NCI-H1048 (cell line): ENCODE measurements around the gene LYPD1.

Experiments used
- DNase-seq: peaks from one replicate; lab custom pipeline; 2025; lab: John Stamatoyannopoulos, UW

Gene LYPD1

DNA sequence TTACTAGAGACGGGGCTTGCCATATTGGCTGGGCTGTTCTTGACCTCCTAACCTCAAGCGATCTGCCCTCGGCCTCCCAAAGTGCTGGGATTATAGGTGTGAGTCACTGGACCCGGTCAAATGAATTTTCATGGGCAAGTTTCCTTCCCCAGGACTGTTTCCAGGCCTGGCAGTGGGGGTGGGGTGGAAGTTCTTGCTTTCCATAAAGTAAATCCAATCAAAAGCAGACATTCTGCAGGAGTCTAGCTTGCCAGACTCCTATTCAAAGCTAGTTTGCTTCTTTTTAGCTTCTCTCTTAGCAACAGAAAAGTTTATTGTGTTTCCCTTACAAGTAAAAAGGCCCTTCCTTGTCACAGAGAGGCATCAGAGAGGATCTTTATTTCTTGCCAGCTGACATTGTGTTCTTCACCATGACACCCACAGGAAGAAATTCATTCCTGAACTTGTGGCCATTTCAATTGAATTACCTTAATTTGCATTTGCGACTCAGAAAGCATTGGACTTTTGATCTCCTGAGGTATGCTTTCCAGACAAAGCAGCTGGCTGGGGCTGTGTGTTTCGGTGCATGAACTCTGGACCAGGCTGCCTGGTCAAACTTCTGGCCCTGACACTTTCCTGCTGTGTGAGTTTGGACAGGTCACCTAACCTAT lies 37.9 kb downstream of the LYPD1 start:
- no peak for DNase-seq

DNA sequence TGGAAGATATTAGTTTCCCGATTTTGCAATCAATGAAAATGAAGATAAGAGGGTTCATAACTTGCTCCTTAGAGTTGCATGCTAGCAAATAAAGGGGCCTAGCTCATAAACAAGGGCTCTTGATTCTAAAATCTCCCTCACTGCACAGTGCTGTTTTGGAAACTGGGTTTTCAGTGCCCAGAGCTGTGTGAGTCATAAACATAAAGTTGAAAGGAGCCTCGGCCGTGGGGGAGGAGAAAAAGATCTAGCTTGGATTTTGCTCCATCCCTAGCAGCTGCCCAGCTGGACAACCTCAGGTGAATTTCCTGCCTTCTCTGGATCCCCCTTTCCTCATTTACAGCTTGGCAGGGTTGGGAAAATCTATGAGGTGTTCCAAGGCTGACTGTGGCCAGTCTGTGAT lies 42.5 kb downstream of the LYPD1 start:
- DNase-seq: no peak

DNA sequence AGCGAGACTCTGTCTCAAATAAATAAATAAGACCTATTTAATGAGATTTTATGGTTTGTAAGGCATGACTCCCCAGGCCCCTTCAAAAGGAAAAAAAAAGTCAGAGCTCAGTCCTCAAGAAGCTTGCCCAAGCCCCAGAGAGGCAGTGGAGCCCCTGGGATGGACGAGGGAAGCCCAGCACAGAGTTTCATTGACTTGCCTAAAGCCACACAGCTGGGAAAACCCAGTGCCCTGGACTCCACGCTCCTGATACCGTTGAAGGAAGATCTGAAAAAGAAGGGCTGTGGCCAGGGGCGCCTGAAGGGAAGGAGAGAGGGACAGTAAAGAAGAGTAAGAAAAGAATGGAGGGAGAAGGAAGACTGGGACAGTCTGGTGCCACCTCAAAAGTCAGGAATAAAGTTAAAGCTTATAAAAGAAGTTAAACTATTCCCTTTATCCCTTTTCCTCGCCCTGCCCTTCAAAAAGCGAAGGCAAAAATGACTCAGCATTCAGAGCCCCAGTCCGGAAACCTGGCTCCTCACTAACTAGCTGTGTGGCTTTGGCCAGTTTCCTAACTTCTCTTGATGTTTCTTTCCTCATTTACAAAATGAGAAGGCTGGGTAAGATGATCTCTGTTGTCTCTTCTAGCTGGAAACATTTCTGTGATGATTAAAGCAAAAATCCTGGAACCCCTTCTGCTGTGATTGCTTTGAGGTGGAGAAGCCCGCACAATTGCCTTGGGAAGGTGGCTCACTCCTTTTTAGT lies 46.7 kb downstream of the LYPD1 start:
- DNase-seq: no peak

DNA sequence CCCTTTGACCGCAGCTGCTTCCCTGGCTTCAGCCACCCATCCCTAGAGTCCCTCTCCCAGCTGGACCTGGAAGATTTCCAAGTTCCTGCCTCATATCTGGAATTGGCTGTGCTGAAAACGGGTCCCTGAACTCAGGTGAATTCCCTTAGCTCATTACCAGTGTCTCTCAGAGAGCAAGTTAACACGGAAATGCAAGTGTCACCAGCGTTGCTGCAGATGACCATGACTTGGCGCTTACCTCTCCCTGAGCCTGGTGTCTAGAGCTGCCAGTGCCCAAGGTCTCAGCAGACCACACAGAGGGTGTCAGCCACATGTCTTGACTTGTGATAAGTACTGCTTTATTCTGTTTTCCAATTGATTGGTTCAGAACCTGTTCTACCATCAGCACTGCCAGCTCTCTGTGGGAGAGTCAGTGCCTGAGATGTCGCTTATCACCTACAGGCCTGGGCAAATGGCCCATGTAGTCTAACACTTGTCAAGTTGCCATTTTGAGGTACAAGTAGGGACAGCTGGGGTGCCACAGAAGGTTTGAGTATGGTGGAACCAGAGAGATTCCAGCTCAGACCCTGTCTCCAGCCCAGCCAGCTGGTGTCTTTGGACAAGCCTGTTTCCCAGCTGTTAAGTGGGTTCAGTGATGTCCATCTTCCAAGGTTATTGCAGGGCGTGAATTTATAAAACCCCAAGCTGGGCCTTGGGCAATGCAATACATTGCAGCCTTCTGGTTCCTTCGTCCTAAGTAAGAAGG lies 48.7 kb downstream of the LYPD1 start:
- DNase-seq: no peak

DNA sequence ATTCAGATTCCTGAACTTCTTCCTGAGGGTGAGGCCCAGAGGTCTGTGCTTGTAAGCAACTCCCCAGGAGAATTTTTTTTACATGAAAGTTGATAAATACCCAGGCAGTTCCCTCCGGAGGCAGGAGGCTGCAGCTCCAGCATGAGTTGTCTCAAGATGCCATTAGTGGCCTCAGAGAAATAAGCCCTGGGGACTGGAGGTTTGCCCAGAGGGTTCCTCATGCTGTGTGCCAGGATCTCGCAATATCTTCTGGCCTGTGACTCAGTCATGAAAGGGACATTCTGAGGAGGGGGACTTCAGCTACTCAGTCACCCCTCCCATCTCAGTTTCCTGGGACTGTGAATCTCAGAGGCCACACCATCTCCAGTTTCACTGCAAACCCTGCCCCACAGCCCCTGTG lies 49.9 kb downstream of the LYPD1 start:
- DNase-seq: no peak

DNA sequence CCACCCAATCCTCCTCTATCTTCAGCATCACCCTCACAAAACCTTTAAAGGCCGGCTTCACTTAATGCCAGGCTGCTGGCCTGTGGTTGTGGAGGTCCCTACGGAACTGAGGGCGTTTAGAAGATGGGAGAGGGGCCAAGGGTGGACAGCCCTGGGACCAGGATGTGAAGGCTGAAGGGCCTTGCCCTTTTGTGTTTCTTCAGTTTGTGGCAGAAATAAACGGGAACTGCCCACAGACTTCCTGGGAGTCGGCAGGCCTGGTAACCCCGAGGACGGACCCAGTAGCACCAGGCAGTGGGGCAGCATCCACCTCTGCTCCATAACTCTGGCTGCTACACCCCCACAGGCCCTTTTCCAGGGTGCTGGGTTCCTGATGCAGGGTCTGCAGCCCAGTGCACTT lies 51.3 kb downstream of the LYPD1 start:
- no peak for DNase-seq

DNA sequence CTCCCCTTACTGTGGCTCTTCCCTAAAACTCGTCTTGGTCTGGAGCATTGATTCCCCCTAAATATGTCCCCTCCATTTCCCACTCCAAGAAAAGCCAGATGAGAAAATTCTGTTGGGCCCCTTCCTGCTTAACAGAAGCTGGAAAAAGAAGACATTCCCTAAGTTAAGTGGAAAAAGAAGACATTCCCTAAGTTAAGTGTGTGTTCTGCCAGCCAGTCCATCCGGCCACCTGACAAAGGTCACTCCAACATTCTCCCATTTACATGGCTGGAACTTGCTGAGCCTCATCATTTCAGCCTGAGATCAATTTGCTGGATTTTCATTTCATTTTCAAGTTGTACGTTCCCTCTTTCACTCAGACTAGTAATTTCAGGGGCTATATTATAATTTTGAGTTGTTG lies 52.0 kb downstream of the LYPD1 start:
- no peak for DNase-seq

DNA sequence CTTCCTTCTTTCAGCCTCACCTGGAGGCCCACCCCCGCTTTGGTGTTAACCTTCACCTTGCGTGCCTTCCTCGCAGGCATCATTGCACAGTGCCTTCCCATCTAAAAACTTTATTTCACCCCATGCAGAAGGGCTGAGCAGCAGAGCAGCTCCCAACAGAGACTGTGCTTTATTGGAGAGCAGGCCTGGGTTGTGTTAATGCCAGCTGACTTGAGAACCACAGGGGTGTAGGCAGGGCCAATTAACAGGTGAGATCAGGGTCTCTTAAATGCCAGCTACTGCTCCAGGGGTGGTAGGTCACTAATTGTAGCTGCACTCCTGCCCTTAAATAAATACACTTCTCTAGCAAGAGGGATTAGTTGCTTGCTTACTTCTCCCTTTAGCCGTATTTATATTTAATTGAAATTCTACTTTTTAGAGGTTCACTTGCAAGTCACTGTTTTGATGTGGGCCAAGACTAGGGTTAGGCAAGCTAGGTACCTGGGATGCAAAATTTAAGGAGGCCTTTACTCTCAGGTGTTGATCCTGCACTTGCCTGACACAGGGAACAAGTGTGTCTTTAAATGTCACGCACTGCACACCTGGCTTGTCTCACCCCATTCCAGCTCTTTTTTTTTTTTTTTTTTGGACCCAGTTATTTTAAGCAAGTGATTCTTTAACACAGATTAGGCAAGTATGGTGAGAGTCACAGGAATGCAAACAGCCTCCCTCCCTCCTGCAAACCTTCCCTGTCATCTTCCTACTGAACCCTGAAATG lies 54.5 kb downstream of the LYPD1 start:
- no peak for DNase-seq

DNA sequence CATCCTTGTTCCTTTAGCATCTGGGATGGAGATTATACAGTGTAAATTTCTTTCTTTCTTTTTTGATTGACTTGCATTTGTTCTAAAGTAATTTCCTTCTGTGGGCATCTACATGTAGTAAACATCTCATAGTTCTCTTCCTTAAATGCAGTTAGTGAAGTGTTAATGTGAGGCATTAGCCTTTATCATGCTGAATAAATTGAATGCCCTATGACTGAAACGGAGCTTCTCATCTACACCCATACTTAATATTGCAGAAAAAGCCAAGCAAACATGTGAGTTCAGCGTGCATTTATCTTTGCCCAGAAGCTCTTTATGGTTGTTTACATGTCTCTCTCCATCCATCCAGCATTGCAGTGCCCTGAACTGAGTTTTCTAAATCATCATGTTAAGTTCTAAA lies 58.3 kb downstream of the LYPD1 start:
- no peak for DNase-seq

DNA sequence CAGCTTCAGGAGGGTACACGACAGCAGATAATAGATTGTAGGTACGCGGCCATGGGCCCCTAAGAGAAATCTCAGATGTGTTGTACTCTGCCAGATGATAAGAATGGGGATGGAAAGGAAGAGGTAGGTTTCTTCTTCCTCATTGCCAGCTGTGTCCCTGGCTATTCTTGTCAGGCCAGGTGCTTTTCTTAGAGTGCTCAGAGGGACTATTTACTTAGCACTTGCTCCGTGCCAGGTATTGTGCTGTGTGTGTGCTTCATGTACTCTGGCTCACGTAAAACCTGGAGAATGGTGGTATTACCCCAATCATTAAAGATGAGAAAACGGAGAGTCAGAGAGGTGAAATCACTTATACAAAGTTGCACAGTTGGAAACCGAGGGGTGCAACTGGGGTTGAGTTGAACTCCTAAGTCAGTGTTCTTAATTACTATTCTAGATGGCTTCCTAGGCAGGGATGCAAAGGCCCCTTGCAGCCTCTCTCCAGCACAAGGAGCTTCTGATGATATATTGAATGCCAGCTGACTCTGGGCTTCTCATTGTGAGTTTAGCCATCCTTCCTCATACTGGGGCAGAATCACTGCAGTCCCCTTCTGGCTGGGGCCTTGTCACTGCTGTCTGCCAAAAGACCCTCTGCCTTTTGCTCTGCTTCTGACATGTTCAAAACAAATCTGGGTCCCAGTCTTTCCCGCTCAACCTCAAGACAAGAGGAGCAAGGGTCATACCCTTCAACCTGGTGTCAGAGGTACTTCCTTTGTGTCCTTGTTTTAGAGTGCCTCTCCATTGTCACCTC lies 60.7 kb downstream of the LYPD1 start:
- DNase-seq: no peak

DNA sequence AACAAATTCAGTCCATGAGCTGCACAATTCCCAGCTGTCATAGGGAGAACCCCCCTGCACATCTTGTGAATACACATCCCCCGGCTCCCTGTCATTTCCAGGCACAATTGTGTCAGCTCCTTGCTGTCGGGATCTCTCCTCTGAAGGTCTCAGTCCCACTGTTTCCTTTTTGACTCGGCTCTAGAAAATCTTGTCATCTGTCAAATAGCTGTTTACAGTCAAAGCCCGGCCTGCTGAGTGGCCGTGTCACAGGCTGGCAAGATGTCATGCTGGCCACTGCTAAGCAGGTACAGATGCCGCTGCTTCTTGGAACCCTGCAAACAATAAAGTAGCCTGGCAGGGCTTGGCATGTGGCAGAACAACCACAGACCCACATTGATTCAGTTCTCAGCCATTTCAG lies 61.7 kb downstream of the LYPD1 start:
- no peak for DNase-seq

DNA sequence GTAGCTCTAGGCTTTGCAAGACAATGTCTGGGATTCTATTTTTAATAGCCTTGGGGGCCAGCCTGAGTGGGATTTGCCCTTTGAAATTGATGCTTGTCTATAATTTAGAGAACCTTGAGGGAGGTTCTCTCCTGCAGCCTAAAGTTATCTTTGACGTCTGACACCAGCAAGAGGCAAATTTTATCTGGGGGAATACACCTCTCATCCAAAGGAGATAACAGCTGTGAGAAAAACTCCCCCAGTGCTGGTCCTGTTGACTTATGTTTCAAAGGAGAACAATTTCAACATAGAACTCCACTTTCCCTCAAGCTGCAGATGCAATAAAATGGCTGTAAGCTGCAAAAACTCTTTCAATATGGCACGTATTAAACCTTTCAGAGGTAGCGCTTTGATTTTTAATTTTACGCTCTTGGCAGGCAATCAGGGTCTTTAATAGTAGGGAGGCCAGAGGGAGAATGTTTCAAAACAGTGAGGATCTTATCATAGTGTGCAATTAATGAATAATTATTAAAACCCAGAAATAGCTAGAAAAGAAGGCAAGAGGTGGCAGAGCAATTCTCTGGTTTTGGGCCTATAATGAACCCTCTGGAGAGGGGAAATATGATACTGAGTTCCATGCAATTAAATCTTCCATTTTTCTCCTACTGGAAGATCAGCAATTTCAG lies 62.4 kb downstream of the LYPD1 start:
- no peak for DNase-seq

DNA sequence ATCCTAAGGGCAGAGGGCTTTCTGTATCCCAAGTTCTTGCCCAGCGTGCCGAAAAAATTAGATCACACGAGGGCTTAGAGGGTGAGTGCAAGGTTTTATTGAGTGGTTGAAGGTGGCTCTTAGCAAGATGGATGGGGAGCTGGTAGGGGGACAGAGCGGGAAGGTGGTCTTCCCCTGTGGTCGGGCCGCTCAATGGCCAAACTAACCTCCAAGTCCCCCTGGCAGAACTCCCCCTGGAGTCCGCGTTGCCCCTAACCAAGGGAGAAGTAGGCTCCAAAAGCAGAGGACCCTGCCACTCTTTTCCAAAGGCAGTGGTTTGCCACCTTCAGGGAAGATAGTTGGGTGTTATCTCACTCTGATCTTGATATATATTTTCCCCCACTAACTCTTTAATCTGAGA lies 63.4 kb downstream of the LYPD1 start:
- no peak for DNase-seq

DNA sequence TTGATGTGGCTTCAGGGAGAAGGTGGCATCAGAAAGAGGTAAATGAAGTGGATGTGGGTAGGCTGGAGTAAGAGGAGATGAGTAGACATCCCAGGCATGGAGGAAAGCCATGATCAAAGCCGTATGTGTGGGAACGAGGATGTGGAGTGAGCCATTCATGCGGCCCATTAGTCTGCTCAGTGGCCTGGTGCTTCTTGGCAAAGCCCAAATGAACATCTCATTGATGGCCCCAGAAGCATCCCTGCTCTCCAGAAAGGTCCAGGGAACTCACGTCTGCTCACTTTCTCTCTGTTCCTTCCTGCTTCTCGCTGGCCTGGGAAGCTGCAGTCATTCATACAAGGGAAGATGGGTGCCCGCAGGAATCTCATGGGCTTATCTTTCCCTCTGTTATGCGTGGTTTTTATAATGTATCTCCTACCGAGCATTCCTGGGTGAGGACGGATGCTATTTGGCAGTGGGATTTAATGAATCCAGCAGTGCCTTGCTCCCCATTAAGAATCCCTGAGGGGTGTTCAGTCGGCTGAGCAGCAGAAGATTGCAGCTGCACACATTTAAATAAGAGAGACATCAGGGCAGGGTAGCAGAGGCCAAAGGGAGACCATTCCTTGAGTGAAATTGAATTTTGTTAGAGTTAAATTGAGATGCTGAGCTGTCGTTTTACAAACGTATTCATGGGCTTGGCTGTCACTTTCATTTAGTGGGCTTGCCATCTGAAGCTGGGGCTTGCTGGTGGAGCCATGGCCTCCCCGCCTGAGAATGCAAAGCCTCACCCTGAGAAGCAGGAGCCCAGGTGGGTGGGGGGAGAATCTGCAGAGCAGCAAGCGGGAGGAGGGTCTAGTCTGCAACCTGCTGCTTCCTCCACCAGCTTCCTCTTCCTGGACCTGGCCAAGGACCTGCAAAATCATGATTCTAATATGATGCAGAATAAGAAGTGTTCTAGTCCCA lies 64.5 kb downstream of the LYPD1 start:
- DNase-seq: no peak

DNA sequence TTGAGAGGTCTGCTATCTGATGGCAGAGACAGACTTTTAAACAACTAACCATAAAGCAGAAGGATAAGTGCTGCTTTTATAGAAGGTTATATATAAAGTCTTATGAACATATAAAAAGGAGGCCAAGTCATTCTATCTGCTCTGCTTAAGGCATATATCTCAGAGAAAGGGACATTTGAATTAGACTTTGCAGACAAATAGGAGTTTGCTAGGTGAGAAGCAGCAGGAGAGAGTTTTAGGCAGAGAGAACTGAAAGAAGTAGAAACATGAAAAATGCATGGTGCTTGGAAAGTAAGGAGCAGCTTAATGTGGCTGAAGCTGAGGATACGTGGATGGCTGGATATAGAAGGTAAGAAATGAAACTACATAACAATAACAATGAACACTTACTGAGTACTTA lies 65.4 kb downstream of the LYPD1 start:
- no peak for DNase-seq

DNA sequence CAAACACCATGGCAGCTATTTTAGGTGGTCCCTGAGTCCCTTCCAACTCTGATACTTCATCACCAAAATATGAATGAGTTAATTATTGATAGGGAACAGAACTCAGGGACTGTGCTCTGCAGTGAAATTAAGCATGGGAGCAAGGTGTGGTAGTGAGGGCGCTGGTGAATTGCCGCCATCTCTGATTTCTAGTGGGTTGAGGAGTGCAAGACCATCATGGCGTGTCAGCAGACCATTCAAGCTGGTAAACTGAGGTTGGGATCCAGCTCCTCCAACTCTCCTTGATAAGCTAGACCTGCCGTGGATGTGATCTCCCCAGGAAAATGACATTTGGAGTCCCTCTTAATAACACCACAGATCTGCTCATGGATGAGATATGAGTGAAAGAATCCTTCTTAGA lies 70.4 kb downstream of the LYPD1 start:
- no peak for DNase-seq

DNA sequence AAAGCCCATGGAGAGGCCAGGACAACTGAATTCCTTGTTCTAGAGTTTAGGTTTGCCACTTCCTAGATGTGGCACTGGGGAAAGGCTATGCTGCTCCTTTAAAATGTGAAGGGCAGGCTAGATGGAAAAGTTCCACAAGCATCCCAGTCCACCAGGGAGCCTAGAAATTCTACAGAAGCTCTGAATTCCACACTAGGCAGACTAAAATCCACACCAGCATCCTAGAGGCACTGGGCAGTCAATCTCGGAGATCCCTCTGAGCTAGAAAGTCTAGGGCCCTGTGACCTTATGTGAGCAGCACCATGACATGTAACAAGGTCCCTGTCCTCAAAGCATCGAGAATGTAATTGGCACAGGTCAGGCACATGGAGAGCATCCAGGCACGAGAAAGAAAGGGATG lies 71.5 kb downstream of the LYPD1 start:
- no peak for DNase-seq

DNA sequence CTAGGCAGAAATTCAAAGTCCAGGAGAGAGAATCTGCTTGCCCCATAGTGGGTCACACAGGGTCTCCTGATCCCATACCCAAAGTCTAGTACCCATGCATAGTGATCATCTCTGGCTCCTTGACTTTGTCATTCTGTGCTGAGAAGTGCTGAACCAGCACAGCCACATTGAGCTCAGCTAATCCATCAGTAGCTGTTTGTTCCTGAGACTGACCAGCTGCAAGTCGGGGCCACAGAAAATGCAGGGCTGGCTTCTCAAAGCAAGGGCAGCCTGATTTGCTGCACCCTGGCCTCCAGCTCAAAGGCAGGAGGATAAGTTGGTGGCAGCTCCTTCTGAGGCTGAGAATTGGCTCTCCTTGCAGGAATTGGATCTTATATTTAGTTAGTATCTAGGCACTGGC lies 72.2 kb downstream of the LYPD1 start:
- DNase-seq: no peak

DNA sequence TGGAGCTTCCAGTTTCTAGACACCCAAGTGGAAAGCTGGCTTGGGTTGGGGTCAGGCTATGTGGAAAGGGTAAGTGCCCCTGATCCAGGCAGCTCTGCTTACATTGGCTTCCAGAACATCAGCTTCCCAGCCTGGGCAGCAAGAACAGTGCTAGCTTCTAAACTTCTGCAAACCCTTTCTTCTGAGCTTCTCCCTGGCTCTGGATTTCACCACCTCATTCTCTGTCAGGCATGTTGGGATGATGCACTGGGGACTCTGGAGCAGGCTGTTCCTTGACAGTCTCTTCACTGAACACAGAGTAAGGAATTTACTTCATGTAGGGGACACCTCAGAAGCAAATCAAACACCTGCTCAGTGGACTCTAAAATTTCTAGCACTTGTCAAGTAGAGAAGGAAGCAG lies 72.8 kb downstream of the LYPD1 start:
- DNase-seq: no peak

DNA sequence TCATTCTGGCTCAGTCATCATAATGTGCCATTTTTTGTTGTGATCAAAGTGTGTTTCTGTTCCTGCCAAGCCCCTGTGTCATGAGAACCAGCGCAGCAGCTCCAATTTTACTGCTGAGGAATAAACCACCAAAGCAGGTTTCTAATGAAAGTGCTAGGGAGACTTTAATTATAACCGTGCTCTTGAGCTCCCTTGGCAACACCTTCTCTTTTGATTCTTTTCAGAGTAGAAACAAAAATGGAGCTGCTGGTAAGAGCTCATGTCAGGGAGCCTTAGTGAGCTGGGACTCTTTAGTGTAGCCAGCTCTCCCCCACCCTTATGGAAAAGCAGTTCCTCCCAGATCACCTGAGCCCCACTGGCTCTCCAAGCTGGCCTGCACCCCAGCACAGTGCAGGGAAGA lies 74.3 kb downstream of the LYPD1 start:
- no peak for DNase-seq
